Muscle of leg (tissue), 11 donors: Measurements from ENCODE around the gene ARIH1. TPM values are rescaled to one million over a fixed set of nuclear protein-coding genes. Genes with fewer than 3 reads are reported as not detected.
"Not testable (repeated sequence)": the region's sequence is repeated elsewhere in the genome, so short reads cannot be mapped to it uniquely, and the experiment has no call there.

ENCODE experiments used
- DNase-seq: peaks from one replicate; pipeline ENCODE4 v3.0.0; 2013
- H3K27ac ChIP-seq: one replicate; pipeline ENCODE4 v1.5.1; 2013; ENCODE audit warnings: mild to moderate bottlenecking, low read length, control low read depth
- H3K27me3 ChIP-seq: one replicate; pipeline ENCODE4 v1.6.1; 2013; ENCODE audit warnings: low read length; ENCODE audit not compliant: control insufficient read depth, insufficient read depth
- H3K36me3 ChIP-seq: one replicate; pipeline ENCODE4 v1.6.1; 2013; ENCODE audit warnings: low read length; ENCODE audit not compliant: control insufficient read depth, insufficient read depth
- H3K4me1 ChIP-seq: one replicate; pipeline ENCODE4 v1.6.1; 2013; ENCODE audit warnings: low read length; ENCODE audit not compliant: control insufficient read depth, insufficient read depth
- H3K4me3 ChIP-seq: one replicate; pipeline ENCODE4 v1.5.1; 2013; ENCODE audit warnings: low read length, control low read depth
- H3K9me3 ChIP-seq: replicated peaks from 2 replicates; pipeline ENCODE4 v1.6.1; 2013; ENCODE audit warnings: low read depth, low read length; ENCODE audit not compliant: control insufficient read depth
- WGBS: methylation state at CpG from one replicate; pipeline ENCODE4 v1.1.5; 2013; ENCODE audit warnings: missing lambda C conversion rate; ENCODE audit not compliant: insufficient coverage; 5-methylcytosine and 5-hydroxymethylcytosine counted together
- polyA plus RNA-seq, 8 donors: library from polyadenylated mRNA; unstranded; fragments of 120-200 nt; gene quantifications; one replicate each; pipeline versions ENCODE4 v1.2.1 to v1.2.3, GENCODE V29; 2013; ENCODE audit warnings: inconsistent platforms in 1 of 8, low replicate concordance in 1 of 8; ENCODE audit not compliant: insufficient read length in 8 of 8, insufficient read depth in 1 of 8
- total RNA-seq: library from RNA; stranded (reverse); fragments of 120-200 nt; gene quantifications from one replicate; pipeline ENCODE4 v1.2.4, GENCODE V29; 2013

The ARIH1 gene
- total and polyA plus RNA-seq, 9 donors: 54.2 to 150 (median 124) TPM

- Histone ChIP-seq H3K4me3 (no peak overlapping the region), H3K4me1 (no peaks in the 10 kb centered on the region), H3K36me3 (no peaks in the 10 kb centered on the region), H3K27me3 (no peaks in the 10 kb centered on the region), H3K9me3 (no peaks in the 10 kb centered on the region), H3K27ac (no peak overlapping the region)
- DNase-seq: no peak
- no CpG with 5 or more reads among the region's 2 CpGs for WGBS
These were observed 118.0 kb downstream of the ARIH1 start for GRCh38 chr15:72592097-72592496.

- no peak overlapping the region for H3K27ac ChIP-seq
- no CpG with 5 or more reads among the region's 2 CpGs for WGBS
- H3K36me3 ChIP-seq: no peaks in the 10 kb centered on the region
- no peaks in the 10 kb centered on the region for H3K27me3 ChIP-seq
- DNase-seq: no peak
- no peak overlapping the region for H3K4me3 ChIP-seq
- no peaks in the 10 kb centered on the region for H3K4me1 ChIP-seq
- H3K9me3 ChIP-seq: no peaks in the 10 kb centered on the region
These were observed 118.5 kb downstream of the ARIH1 start for GRCh38 chr15:72592676-72593075.

GRCh38 chr15:72593838-72594237 lies 119.7 kb downstream of the ARIH1 start:
- WGBS: no CpG with 5 or more reads among the region's 4 CpGs
- Histone ChIP-seq H3K4me1 (no peaks in the 10 kb centered on the region), H3K36me3 (no peaks in the 10 kb centered on the region), H3K9me3 (no peaks in the 10 kb centered on the region), H3K27me3 (no peaks in the 10 kb centered on the region), H3K4me3 (no peak overlapping the region), H3K27ac (no peak overlapping the region)
- no peak for DNase-seq

- Histone ChIP-seq H3K27me3 (no peaks in the 10 kb centered on the region), H3K4me3 (no peak overlapping the region), H3K4me1 (no peaks in the 10 kb centered on the region), H3K36me3 (no peaks in the 10 kb centered on the region), H3K27ac (no peak overlapping the region), H3K9me3 (no peaks in the 10 kb centered on the region)
- WGBS: no CpG with 5 or more reads among the region's 2 CpGs
- DNase-seq: peak; percentile 67
These were observed 125.8 kb downstream of the ARIH1 start for GRCh38 chr15:72599855-72600464.

- no peaks in the 10 kb centered on the region for H3K36me3 ChIP-seq
- no peaks in the 10 kb centered on the region for H3K27me3 ChIP-seq
- no peaks in the 10 kb centered on the region for H3K4me1 ChIP-seq
- WGBS: 100% methylated on average over 1 of the region's 4 CpGs
- no peaks in the 10 kb centered on the region for H3K9me3 ChIP-seq
- no peak overlapping the region for H3K4me3 ChIP-seq
- no peak overlapping the region for H3K27ac ChIP-seq
- no peak for DNase-seq
These were observed 130.7 kb downstream of the ARIH1 start for GRCh38 chr15:72604794-72605193.

GRCh38 chr15:72608084-72608483 lies 134.0 kb downstream of the ARIH1 start:
- H3K27me3 ChIP-seq, H3K4me3 ChIP-seq, H3K36me3 ChIP-seq, H3K4me1 ChIP-seq, H3K27ac ChIP-seq, H3K9me3 ChIP-seq, DNase-seq: not testable (repeated sequence)
- 79% methylated on average over 2 of the region's 3 CpGs for WGBS

GRCh38 chr15:72609862-72610261 lies 135.7 kb downstream of the ARIH1 start:
- Histone ChIP-seq H3K36me3 (no peaks in the 10 kb centered on the region), H3K4me3 (no peak overlapping the region), H3K9me3 (no peaks in the 10 kb centered on the region), H3K27me3 (no peaks in the 10 kb centered on the region), H3K27ac (no peak overlapping the region), H3K4me1 (no peaks in the 10 kb centered on the region)
- no peak for DNase-seq
- 72% methylated on average over 7 of the region's 8 CpGs for WGBS

- 97% methylated on average over 3 of the region's 3 CpGs for WGBS
- H3K27me3 ChIP-seq, H3K27ac ChIP-seq, H3K36me3 ChIP-seq, H3K9me3 ChIP-seq, H3K4me3 ChIP-seq, DNase-seq, H3K4me1 ChIP-seq: not testable (repeated sequence)
These were observed 138.2 kb downstream of the ARIH1 start for GRCh38 chr15:72612324-72612723.

- Histone ChIP-seq H3K27ac (no peak overlapping the region), H3K36me3 (no peaks in the 10 kb centered on the region), H3K27me3 (no peaks in the 10 kb centered on the region), H3K4me3 (no peak overlapping the region), H3K9me3 (no peaks in the 10 kb centered on the region), H3K4me1 (no peaks in the 10 kb centered on the region)
- WGBS: 79% methylated on average over 3 of the region's 3 CpGs
- no peak for DNase-seq
These were observed 140.8 kb downstream of the ARIH1 start for GRCh38 chr15:72614810-72615532.

- DNase-seq, H3K27ac ChIP-seq, H3K4me3 ChIP-seq, H3K27me3 ChIP-seq, H3K9me3 ChIP-seq, H3K4me1 ChIP-seq, H3K36me3 ChIP-seq: not testable (repeated sequence)
- 0% methylated on average over 1 of the region's 7 CpGs for WGBS
These were observed 141.6 kb downstream of the ARIH1 start for GRCh38 chr15:72615533-72616233.
